GM23248 (cell line): ENCODE data around the gene PFN3.

Source experiments
- EZH2 ChIP-seq: fragments of 200-600 bp; sonication (generic); IDR thresholded peaks from 2 replicates; pipeline ENCODE4 v1.6.1; 2018; ENCODE audit warnings: antibody characterized with exemption, mild to moderate bottlenecking; ENCODE audit not compliant: insufficient read depth, poor library complexity, severe bottlenecking
- EZH2phosphoT487 ChIP-seq: fragments of 200-600 bp; sonication (generic); IDR thresholded peaks from 2 replicates; pipeline ENCODE4 v1.6.1; 2018; ENCODE audit warnings: antibody characterized with exemption, moderate library complexity, mild to moderate bottlenecking, low read depth; ENCODE audit not compliant: insufficient read depth

DNA sequence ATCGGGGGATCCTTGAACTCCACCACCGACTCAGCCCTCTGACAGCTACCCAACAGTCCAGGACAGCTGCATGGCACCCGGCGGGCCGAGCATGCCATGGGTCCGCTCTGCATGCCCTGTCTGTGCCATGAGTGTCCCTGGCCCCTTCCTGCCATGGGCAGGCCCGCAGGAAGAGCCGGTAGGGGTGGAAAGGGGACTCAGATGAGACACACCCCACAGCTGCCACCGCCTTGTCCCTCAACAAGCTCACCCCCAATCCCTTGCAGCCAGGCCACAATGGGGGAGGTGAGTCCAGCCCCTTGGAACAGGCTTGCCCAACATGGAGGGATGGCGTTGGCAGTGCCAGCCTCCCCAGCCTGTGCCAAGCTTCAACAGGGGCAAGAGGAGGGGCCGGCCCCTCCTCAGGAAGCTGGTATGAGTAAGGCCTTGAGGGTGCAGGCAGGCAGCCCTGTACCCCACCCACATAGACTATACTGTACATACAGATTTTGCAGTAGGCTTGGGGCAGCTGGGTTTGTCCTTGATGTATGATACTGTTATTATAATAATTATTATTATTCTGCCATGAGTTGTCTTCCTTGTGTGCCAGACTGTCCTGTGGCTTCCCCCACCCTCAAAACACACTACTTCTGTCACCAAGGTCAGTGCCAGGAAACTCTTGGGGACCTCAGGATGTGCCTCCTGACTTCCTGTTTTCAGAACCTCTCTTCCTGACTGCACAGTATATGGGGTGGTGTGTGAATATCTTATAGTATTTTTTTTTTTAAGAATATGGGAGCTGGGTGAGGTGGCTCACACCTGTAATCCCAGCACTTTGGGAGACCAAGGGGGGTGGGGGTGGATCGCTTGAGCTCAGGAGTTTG lies 28.2 kb downstream of the PFN3 start:
- TF ChIP-seq EZH2, result no peak
- no peak for TF ChIP-seq EZH2phosphoT487
